ENCODE measurements around the gene ATP6V0E1.

Gene ATP6V0E1

DNA sequence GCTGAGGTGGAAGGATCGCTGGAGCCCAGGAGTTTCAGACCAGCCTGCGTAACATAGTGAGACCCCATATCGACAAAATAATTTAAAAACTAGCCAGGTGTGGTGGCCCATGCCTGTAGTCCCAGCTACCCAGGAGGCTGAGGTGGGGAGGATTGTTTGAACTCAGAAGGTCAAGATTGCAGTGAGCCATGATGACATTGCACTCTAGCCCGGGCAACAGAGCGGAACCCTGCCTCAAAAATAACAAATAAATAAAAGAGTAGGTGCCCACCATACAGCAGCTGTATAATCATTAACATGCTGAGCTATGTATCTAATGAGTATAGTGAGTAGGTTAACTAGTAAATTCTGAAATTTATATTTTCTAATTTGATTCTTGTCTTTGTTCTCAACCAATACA lies 11.0 kb upstream of the ATP6V0E1 start:
- Mint-ChIP-seq H3K9me3 (no peaks in the 10 kb centered on the region), H3K4me1 (peaks cover 4% of the 10 kb centered on the region), H3K27me3 (no peaks in the 10 kb centered on the region), H3K36me3 (peaks cover 8% of the 10 kb centered on the region), H3K4me3 (no peak overlapping the region), H3K27ac (no peak overlapping the region)
- no peak for ATAC-seq (ENCODE audit: low read depth)
- DNase-seq (ENCODE audit: low spot score in 2 of 2) = no peak

- H3K36me3 Mint-ChIP-seq = peaks cover 5% of the 10 kb centered on the region
- H3K27me3 Mint-ChIP-seq = no peaks in the 10 kb centered on the region
- ATAC-seq (ENCODE audit: low read depth) (no peak), DNase-seq (ENCODE audit: low spot score in 2 of 2) (no peak)
- no peak overlapping the region for H3K4me3 Mint-ChIP-seq
- peaks cover 4% of the 10 kb centered on the region for H3K4me1 Mint-ChIP-seq
- H3K27ac Mint-ChIP-seq = no peak overlapping the region
- no peaks in the 10 kb centered on the region for H3K9me3 Mint-ChIP-seq
These were observed 10.2 kb upstream of the ATP6V0E1 start for GRCh38 chr5:172973127-172973916.

GRCh38 chr5:172973931-172974330 lies 9.6 kb upstream of the ATP6V0E1 start:
- Mint-ChIP-seq H3K4me3 (no peak overlapping the region), H3K9me3 (no peaks in the 10 kb centered on the region), H3K36me3 (peaks cover 4% of the 10 kb centered on the region), H3K27me3 (no peaks in the 10 kb centered on the region), H3K4me1 (peaks cover 4% of the 10 kb centered on the region), H3K27ac (no peak overlapping the region)
- ATAC-seq (ENCODE audit: low read depth) (no peak), DNase-seq (ENCODE audit: low spot score in 2 of 2) (no peak)

GRCh38 chr5:172975289-172975688 lies 8.3 kb upstream of the ATP6V0E1 start:
- Mint-ChIP-seq H3K27me3 (no peaks in the 10 kb centered on the region), H3K4me3 (no peak overlapping the region), H3K4me1 (no peaks in the 10 kb centered on the region), H3K27ac (no peak overlapping the region), H3K36me3 (peaks cover 1% of the 10 kb centered on the region), H3K9me3 (no peaks in the 10 kb centered on the region)
- no peak for ATAC-seq (ENCODE audit: low read depth)
- no peak for DNase-seq (ENCODE audit: low spot score in 2 of 2)

- no peak overlapping the region for H3K27ac Mint-ChIP-seq
- H3K9me3 Mint-ChIP-seq = no peaks in the 10 kb centered on the region
- no peaks in the 10 kb centered on the region for H3K36me3 Mint-ChIP-seq
- no peaks in the 10 kb centered on the region for H3K27me3 Mint-ChIP-seq
- H3K4me3 Mint-ChIP-seq = no peak overlapping the region
- DNase-seq (ENCODE audit: low spot score in 2 of 2) = no peak
- H3K4me1 Mint-ChIP-seq = peaks cover 2% of the 10 kb centered on the region
- no peak for ATAC-seq (ENCODE audit: low read depth)
These were observed 3.8 kb upstream of the ATP6V0E1 start for GRCh38 chr5:172979778-172980177.

GRCh38 chr5:172981931-172982330 lies 1.6 kb upstream of the ATP6V0E1 start:
- Mint-ChIP-seq H3K36me3 (peaks cover 8% of the 10 kb centered on the region), H3K4me3 (no peak overlapping the region), H3K27me3 (no peaks in the 10 kb centered on the region), H3K27ac (no peak overlapping the region), H3K9me3 (no peaks in the 10 kb centered on the region), H3K4me1 (peaks cover 12% of the 10 kb centered on the region)
- ATAC-seq (ENCODE audit: low read depth) = no peak
- no peak for DNase-seq (ENCODE audit: low spot score in 2 of 2)

- peak overlapping the region; percentile 97 for H3K27ac Mint-ChIP-seq
- peaks cover 12% of the 10 kb centered on the region for H3K4me1 Mint-ChIP-seq
- H3K4me3 Mint-ChIP-seq = peak overlapping the region; percentile 98
- no peaks in the 10 kb centered on the region for H3K27me3 Mint-ChIP-seq
- H3K9me3 Mint-ChIP-seq = no peaks in the 10 kb centered on the region
- peaks cover 8% of the 10 kb centered on the region for H3K36me3 Mint-ChIP-seq
- DNase-seq (ENCODE audit: low spot score in 2 of 2) (peak; percentile 55 to 60), ATAC-seq (ENCODE audit: low read depth) (peak; percentile 74)
These were observed 828 bp downstream of the ATP6V0E1 start for GRCh38 chr5:172984244-172984953.

GRCh38 chr5:172985596-172985995 lies 2.0 kb downstream of the ATP6V0E1 start:
- peaks cover 12% of the 10 kb centered on the region for H3K4me1 Mint-ChIP-seq
- H3K27me3 Mint-ChIP-seq = no peaks in the 10 kb centered on the region
- no peak for DNase-seq (ENCODE audit: low spot score in 2 of 2)
- H3K9me3 Mint-ChIP-seq = no peaks in the 10 kb centered on the region
- peaks cover 8% of the 10 kb centered on the region for H3K36me3 Mint-ChIP-seq
- H3K27ac Mint-ChIP-seq = peak overlapping the region; percentile 77
- ATAC-seq (ENCODE audit: low read depth) = no peak
- peak overlapping the region; percentile 85 for H3K4me3 Mint-ChIP-seq

DNA sequence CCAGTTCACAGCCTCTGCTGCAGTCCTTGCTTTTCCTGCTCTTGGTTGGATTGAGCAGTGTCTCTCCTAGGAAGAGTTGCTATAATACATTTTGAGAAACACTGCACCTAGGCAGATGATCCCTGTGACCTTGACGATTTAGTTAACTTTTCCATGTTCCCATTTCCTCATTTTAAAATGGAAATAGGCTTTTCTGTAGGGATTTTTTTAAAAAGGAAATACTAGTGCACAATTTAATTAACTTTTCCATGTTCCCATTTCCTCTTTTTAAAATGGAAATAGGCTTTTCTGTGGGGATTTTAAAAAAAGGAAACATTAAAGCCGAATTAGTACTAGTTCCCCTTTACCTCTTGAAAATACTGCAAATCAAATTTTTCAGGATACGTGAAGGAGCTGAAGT lies 4.7 kb downstream of the ATP6V0E1 start:
- DNase-seq (ENCODE audit: low spot score in 2 of 2) (no peak), ATAC-seq (ENCODE audit: low read depth) (no peak)
- Mint-ChIP-seq H3K27ac (no peak overlapping the region), H3K4me3 (no peak overlapping the region), H3K4me1 (peaks cover 28% of the 10 kb centered on the region), H3K27me3 (no peaks in the 10 kb centered on the region), H3K36me3 (peaks cover 20% of the 10 kb centered on the region), H3K9me3 (no peaks in the 10 kb centered on the region)

- H3K9me3 Mint-ChIP-seq = no peaks in the 10 kb centered on the region
- H3K4me1 Mint-ChIP-seq = peaks cover 26% of the 10 kb centered on the region
- H3K36me3 Mint-ChIP-seq = peaks cover 24% of the 10 kb centered on the region
- DNase-seq (ENCODE audit: low spot score in 2 of 2) = no peak
- no peaks in the 10 kb centered on the region for H3K27me3 Mint-ChIP-seq
- no peak for ATAC-seq (ENCODE audit: low read depth)
- no peak overlapping the region for H3K4me3 Mint-ChIP-seq
- peak overlapping the region; percentile 80 for H3K27ac Mint-ChIP-seq
These were observed 7.2 kb downstream of the ATP6V0E1 start for GRCh38 chr5:172990776-172991175.

DNA sequence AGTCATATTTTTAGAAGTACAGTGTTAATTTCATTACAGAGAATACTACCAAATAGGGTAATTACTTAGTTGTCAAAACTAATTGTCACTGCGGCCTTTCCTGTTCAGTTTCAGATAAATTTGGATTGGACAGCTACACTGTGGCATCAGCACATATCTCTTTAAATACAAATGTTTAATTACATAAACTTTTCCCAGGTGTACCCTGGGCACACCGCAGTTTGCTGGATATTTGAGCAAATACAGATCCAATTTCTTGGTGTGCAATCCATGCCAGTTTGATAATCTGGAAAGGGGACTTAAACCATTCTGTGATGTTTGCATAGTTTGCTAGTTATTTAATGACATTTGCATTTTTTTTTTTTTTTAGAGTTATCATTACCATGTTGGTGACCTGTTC lies 10.8 kb downstream of the ATP6V0E1 start:
- Mint-ChIP-seq H3K27ac (no peak overlapping the region), H3K36me3 (peaks cover 20% of the 10 kb centered on the region), H3K4me1 (peaks cover 24% of the 10 kb centered on the region)

DNA sequence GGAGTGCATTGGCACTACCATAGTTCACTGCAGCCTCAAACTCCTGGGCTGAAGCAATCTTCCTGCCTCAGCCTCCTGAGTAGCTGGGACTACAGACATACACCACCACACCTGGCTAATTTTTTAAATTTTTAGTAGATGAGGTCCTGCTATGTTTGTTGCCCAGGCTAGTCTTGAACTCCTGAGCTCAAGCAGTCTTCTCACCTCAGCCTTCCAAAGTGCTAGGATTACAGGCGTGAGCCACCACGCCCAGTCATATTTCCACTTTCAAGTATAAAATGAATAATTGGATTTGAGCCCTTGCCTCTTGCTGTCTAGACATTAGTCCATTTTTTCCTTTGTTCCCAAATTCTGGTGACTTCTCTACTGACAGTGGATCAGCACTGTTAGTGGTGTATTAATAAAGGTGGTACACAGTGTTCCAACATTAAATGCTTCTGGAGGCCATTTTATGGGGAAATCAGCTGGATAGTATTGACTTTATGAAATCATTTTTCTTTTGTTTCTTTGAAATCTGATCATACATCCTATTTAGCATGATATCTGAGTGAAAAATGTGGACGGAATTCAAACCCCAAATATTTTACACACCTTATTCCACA lies 15.9 kb downstream of the ATP6V0E1 start:
- H3K36me3 Mint-ChIP-seq = peaks cover 6% of the 10 kb centered on the region
- H3K27me3 Mint-ChIP-seq = no peaks in the 10 kb centered on the region
- DNase-seq (ENCODE audit: low spot score in 2 of 2) (no peak), ATAC-seq (ENCODE audit: low read depth) (no peak)
- no peak overlapping the region for H3K27ac Mint-ChIP-seq
- H3K4me1 Mint-ChIP-seq = peaks cover 35% of the 10 kb centered on the region
- no peak overlapping the region for H3K4me3 Mint-ChIP-seq
- no peaks in the 10 kb centered on the region for H3K9me3 Mint-ChIP-seq

More for the DNA sequence above, 10.8 kb downstream of the ATP6V0E1 start:
- DNase-seq (ENCODE audit: low spot score in 2 of 2) (no peak), ATAC-seq (ENCODE audit: low read depth) (no peak)
- H3K4me3 Mint-ChIP-seq = no peak overlapping the region
- no peaks in the 10 kb centered on the region for H3K9me3 Mint-ChIP-seq
- no peaks in the 10 kb centered on the region for H3K27me3 Mint-ChIP-seq

DNA sequence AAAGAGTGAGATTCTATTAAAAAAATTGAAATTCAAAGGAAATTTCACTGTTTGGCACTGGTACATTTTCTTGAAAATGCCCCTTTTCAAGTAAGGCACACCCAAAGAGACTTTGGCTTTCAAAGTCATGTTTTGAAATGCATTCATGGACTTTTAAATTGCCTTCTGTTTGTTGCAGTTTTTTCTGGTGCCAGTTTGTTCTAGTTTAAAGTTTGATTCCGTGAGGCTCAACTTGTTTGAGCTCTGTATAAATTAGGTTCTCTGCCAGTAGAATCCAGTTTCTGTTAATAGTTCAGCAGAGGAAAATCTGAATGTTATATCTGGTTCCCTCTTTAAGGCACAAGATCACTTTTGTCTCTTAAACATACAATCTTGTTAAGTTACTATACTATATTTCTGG lies 16.4 kb downstream of the ATP6V0E1 start:
- no peaks in the 10 kb centered on the region for H3K9me3 Mint-ChIP-seq

DNA sequence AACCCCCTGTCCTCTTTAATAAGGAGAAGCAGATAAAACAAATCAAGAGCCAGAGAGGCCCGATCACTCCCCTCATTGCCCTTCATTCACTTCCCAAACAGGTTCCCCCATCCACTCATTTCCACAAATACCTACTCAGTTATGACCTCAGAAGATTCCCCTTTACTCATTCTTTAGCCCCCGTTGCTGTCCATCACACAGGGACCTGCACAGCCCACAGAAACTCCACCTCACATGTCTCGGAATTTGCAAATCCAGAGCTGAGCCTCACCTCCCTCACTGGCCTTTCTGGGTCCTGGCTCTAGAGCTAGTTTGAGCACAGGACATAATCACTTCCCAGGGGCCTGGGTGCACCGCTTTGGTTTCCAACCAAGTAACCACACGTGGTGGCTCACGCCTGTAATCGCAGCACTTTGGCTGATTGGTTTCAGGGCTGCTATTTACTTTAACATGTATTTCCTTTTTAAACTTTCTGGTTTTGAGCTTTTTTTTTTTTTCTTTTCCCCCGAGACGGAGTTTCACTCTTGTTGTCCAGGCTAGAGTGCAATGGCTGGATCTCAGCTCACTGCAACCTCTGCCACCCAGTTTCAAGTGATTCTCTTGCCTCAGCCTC lies 17.8 kb downstream of the ATP6V0E1 start:
- peak overlapping the region; percentile 34 for H3K4me3 Mint-ChIP-seq
- no peaks in the 10 kb centered on the region for H3K27me3 Mint-ChIP-seq
- H3K9me3 Mint-ChIP-seq = no peaks in the 10 kb centered on the region
- DNase-seq (ENCODE audit: low spot score in 2 of 2) = no peak
- H3K36me3 Mint-ChIP-seq = peaks cover 7% of the 10 kb centered on the region
- ATAC-seq (ENCODE audit: low read depth) = peak; percentile 62
- peak overlapping the region; percentile 75 for H3K27ac Mint-ChIP-seq
- H3K4me1 Mint-ChIP-seq = peaks cover 41% of the 10 kb centered on the region

More for the DNA sequence above, 16.4 kb downstream of the ATP6V0E1 start:
- peaks cover 39% of the 10 kb centered on the region for H3K4me1 Mint-ChIP-seq
- no peak for DNase-seq (ENCODE audit: low spot score in 2 of 2)
- H3K27ac Mint-ChIP-seq = peak overlapping the region; percentile 35
- ATAC-seq (ENCODE audit: low read depth) = no peak
- peaks cover 7% of the 10 kb centered on the region for H3K36me3 Mint-ChIP-seq
- H3K4me3 Mint-ChIP-seq = no peak overlapping the region
- H3K27me3 Mint-ChIP-seq = no peaks in the 10 kb centered on the region

Measured in memory B cell (primary cell).